Mesothelial cell of epicardium (in vitro differentiated cells): ENCODE measurements around the gene GFRA1. TPM values are rescaled to one million over a fixed set of nuclear protein-coding genes. Genes with fewer than 3 reads are reported as not detected.

Source experiments
- DNase-seq, 2 experiments: peaks; one replicate each; pipeline ENCODE4 v3.0.0; 2021; ENCODE audit warnings: low spot score in 2 of 2; ENCODE audit not compliant: unreplicated experiment in 2 of 2
- H3K27ac Mint-ChIP-seq: 2 replicates; pipeline ENCODE4 v1.8.0; 2021; ENCODE audit warnings: mixed read lengths
- H3K27me3 Mint-ChIP-seq: 2 replicates; pipeline ENCODE4 v1.8.0; 2021; ENCODE audit warnings: low read depth, mixed read lengths
- H3K36me3 Mint-ChIP-seq: 2 replicates; pipeline ENCODE4 v1.8.0; 2021; ENCODE audit warnings: mixed read lengths
- H3K4me1 Mint-ChIP-seq: 2 replicates; pipeline ENCODE4 v1.8.0; 2021; ENCODE audit warnings: mixed read lengths
- H3K4me3 Mint-ChIP-seq: 2 replicates; pipeline ENCODE4 v1.8.0; 2021; ENCODE audit warnings: mild to moderate bottlenecking, moderate library complexity, mixed read lengths
- H3K9me3 Mint-ChIP-seq: 2 replicates; pipeline ENCODE4 v1.8.0; 2021; ENCODE audit warnings: mixed read lengths
- total RNA-seq: library from RNA; stranded (reverse); gene quantifications from 3 replicates; pipeline ENCODE4 v1.2.1, GENCODE V29; 2021
- TF ChIP-seq, protein P1 (sequence below): fragments of 200-600 bp; sonication (generic); IDR thresholded peaks from one replicate; pipeline ENCODE4 v1.5.0; 2021; ENCODE audit warnings: antibody characterized with exemption; ENCODE audit not compliant: unreplicated experiment

The GFRA1 gene
- total RNA-seq, 1 donor from 2014 or later: 40.8 TPM

DNA sequence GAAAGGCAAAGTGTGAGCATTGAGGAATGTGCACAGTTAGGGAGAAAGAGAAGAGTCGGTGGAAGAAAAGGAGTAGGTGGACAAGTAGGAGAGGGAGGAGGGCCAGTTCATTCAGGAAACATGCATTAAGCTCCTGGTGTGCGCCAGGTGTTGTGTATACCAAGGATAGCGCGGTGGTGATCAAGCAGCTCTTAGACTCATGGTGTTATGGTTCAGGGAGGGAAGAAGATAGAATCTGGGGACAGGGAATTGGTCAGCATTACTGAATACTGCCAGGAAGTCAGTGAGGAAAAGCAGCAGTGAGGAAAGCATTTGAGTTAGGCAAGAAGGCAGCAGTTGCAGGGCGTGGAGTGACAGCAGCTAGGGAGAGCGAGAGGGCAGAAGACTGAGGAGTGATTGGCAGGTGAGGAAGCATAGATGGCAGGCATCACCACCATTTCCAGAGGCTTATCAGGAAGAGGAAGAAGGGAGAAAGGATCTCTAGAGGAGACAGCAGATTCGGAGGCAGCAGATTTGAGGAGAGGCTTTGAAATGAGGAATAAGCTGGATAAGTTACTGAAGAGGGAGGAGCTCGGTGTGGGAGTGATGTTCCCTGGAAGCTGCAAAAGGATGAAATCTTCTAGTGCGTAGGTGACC is 265.6 kb downstream of the GFRA1 start:
- no peaks in the 10 kb centered on the region for H3K27me3 Mint-ChIP-seq
- H3K4me3 Mint-ChIP-seq: no peak overlapping the region
- TF ChIP-seq, protein P1, sequence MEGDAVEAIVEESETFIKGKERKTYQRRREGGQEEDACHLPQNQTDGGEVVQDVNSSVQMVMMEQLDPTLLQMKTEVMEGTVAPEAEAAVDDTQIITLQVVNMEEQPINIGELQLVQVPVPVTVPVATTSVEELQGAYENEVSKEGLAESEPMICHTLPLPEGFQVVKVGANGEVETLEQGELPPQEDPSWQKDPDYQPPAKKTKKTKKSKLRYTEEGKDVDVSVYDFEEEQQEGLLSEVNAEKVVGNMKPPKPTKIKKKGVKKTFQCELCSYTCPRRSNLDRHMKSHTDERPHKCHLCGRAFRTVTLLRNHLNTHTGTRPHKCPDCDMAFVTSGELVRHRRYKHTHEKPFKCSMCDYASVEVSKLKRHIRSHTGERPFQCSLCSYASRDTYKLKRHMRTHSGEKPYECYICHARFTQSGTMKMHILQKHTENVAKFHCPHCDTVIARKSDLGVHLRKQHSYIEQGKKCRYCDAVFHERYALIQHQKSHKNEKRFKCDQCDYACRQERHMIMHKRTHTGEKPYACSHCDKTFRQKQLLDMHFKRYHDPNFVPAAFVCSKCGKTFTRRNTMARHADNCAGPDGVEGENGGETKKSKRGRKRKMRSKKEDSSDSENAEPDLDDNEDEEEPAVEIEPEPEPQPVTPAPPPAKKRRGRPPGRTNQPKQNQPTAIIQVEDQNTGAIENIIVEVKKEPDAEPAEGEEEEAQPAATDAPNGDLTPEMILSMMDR: no peak
- H3K36me3 Mint-ChIP-seq: peaks cover 9% of the 10 kb centered on the region
- peaks cover 14% of the 10 kb centered on the region for H3K9me3 Mint-ChIP-seq
- H3K4me1 Mint-ChIP-seq: peaks cover 18% of the 10 kb centered on the region
- H3K27ac Mint-ChIP-seq: no peak overlapping the region
- no peak for DNase-seq

Other genes starting within 250 kb of the GFRA1 start
- gene CCDC172, start 51.2 kb upstream of the GFRA1 start, total RNA-seq: not detected in 3 replicates
- gene PNLIPRP3, start 154.6 kb upstream of the GFRA1 start, total RNA-seq: not detected in 3 replicates